ENCODE data around the gene HSD3B2. TPM values are rescaled to one million over a fixed set of nuclear protein-coding genes. Genes with fewer than 3 reads are reported as not detected.

HSD3B2 gene
- total and polyA plus RNA-seq, 10 donors: 0.06 TPM; not detected in 9

DNA sequence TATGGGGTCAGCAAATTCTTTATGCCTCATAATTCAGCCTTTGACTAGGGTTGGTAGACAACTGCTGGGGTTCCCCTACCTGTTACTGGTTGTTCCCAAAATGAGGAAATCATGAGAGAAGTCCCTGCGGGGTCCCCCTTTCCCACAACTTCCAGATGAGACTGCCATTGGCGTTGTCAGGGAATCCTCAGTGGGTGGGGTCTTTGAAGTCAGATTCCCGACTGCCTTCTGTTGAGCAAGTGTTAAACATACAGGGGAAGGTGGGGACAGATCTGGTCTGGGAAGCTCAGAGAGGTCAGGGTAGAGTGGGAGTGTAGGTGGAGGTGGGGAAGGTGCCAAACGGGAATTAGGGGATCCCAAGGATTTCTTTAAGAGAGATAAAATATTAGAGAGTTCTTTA lies 14.7 kb downstream of the HSD3B2 start:
- DNase-seq: no peak
- TF ChIP-seq POLR2AphosphoS5 (IDR thresholded peaks at IDR 0.05) (no peak), POLR2A (IDR thresholded peaks at IDR 0.05) (no peak)
- TF ChIP-seq, protein P1, sequence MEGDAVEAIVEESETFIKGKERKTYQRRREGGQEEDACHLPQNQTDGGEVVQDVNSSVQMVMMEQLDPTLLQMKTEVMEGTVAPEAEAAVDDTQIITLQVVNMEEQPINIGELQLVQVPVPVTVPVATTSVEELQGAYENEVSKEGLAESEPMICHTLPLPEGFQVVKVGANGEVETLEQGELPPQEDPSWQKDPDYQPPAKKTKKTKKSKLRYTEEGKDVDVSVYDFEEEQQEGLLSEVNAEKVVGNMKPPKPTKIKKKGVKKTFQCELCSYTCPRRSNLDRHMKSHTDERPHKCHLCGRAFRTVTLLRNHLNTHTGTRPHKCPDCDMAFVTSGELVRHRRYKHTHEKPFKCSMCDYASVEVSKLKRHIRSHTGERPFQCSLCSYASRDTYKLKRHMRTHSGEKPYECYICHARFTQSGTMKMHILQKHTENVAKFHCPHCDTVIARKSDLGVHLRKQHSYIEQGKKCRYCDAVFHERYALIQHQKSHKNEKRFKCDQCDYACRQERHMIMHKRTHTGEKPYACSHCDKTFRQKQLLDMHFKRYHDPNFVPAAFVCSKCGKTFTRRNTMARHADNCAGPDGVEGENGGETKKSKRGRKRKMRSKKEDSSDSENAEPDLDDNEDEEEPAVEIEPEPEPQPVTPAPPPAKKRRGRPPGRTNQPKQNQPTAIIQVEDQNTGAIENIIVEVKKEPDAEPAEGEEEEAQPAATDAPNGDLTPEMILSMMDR (IDR thresholded peaks at IDR 0.05 in 8 of 11, conservative IDR thresholded peaks at IDR 0.05 in 3 of 11): no peak
- H3K4me3 ChIP-seq: no peak overlapping the region
- H3K9me3 ChIP-seq: no peaks in the 10 kb centered on the region
- intact Hi-C loops (cut with DNase I; ENCODE audit: low total_unique reads): no loop called here
- H3K27ac ChIP-seq: no peak overlapping the region
- H3K4me1 ChIP-seq: no peaks in the 10 kb centered on the region
- H3K27me3 ChIP-seq (replicated peaks in 1 of 7): peaks cover 0 to 9% (median 0%) of the 10 kb centered on the region in 7 donors
- WGBS, 5 donors: 56 to 73% (median 61%) methylated on average over 4 of the region's 4 CpGs
- no peaks in the 10 kb centered on the region for H3K36me3 ChIP-seq

DNA sequence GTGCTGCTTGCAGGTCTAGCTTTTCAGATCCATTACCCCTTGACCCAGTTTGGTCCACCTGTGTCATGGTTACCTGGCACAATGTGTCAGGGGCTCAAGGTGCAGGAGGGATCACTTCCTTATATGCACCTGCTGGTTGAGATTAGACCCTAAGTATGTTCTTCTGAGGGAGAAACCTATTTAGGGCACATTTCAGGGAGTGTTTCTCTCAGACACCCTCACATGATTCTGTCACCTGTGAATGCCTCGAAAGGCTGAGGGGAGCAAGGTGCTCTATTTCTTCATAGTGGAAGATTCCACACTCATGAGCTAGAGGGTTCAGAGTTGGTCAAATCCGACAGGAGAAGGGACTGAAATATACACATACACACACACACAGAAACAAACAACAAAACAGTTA lies 15.5 kb downstream of the HSD3B2 start:
- no peak for DNase-seq
- Histone ChIP-seq H3K27ac (no peak overlapping the region), H3K27me3 (replicated peaks in 1 of 7) (peaks cover 0 to 9% (median 0%) of the 10 kb centered on the region in 7 donors), H3K9me3 (no peaks in the 10 kb centered on the region), H3K4me1 (no peaks in the 10 kb centered on the region), H3K36me3 (no peaks in the 10 kb centered on the region), H3K4me3 (no peak overlapping the region)
- whole genome bisulfite sequencing, 5 donors: 78 to 90% (median 87%) methylated on average over 2 of the region's 2 CpGs
- TF ChIP-seq POLR2A (IDR thresholded peaks at IDR 0.05) (no peak), POLR2AphosphoS5 (IDR thresholded peaks at IDR 0.05) (no peak)
- TF ChIP-seq, protein P1 (IDR thresholded peaks at IDR 0.05 in 8 of 11, conservative IDR thresholded peaks at IDR 0.05 in 3 of 11): no peak
- intact Hi-C loops (cut with DNase I; ENCODE audit: low total_unique reads): no loop called here

DNA sequence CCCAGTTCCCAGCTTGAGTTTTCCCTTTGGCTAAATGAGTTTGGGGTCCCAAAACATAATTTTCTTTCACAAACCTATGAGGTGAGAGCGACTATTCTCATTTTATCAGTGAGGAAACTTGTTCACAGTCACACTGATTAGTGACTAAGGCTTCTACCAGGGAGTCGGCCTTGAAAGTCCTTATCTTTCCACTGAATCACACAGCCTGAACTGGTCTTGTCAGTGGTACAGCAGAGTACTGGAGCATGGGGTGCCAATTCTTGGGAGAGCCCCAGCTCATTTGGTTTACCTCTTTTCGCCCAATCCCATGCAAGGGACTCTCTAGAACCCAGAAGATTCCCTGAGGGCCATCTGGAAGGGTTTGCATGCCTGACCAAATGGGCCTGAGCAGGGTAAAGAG lies 16.9 kb downstream of the HSD3B2 start:
- no peaks in the 10 kb centered on the region for H3K36me3 ChIP-seq
- peaks cover 0 to 9% (median 0%) of the 10 kb centered on the region in 7 donors for H3K27me3 ChIP-seq (replicated peaks in 1 of 7)
- DNase-seq: no peak
- H3K27ac ChIP-seq: no peak overlapping the region
- H3K4me3 ChIP-seq: no peak overlapping the region
- TF ChIP-seq POLR2A (IDR thresholded peaks at IDR 0.05) (no peak), POLR2AphosphoS5 (IDR thresholded peaks at IDR 0.05) (no peak)
- TF ChIP-seq, protein P1 (IDR thresholded peaks at IDR 0.05 in 8 of 11, conservative IDR thresholded peaks at IDR 0.05 in 3 of 11): no peak
- no peaks in the 10 kb centered on the region for H3K9me3 ChIP-seq
- intact Hi-C loops (cut with DNase I; ENCODE audit: low total_unique reads): no loop called here
- 62 to 76% (median 71%) methylated on average over 2 to 3 of the region's 3 CpGs for WGBS, 5 donors
- no peaks in the 10 kb centered on the region for H3K4me1 ChIP-seq

DNA sequence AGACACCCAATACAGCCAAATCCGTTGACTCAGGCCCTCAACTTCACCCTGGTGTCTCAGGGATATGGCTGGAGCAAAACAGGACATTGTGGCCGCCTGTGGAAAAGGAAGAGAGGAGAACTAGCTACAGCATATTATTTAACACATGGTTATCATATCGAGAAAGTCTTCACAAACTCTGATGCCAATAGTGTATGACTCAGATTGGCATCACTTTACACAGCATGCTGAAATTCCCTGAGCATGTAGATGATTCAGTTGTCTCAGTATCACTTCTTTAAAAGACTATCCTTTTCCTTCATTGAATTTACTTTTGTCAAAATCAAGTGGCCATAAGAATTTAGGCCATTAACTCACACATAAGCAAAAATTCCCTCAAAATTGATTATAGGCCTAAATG lies 20.1 kb downstream of the HSD3B2 start:
- peaks cover 0 to 4% (median 0%) of the 10 kb centered on the region in 7 donors for H3K27me3 ChIP-seq (replicated peaks in 1 of 7)
- TF ChIP-seq POLR2AphosphoS5 (IDR thresholded peaks at IDR 0.05) (no peak), POLR2A (IDR thresholded peaks at IDR 0.05) (no peak)
- TF ChIP-seq, protein P1 (IDR thresholded peaks at IDR 0.05 in 8 of 11, conservative IDR thresholded peaks at IDR 0.05 in 3 of 11): no peak
- no peaks in the 10 kb centered on the region for H3K9me3 ChIP-seq
- no peaks in the 10 kb centered on the region for H3K36me3 ChIP-seq
- DNase-seq: no peak
- WGBS, 5 donors: 69 to 88% (median 85%) methylated on average over 3 of the region's 3 CpGs
- no peaks in the 10 kb centered on the region for H3K4me1 ChIP-seq
- no peak overlapping the region for H3K4me3 ChIP-seq
- H3K27ac ChIP-seq: no peak overlapping the region
- intact Hi-C loops (cut with DNase I; ENCODE audit: low total_unique reads): no loop called here
